ENCODE measurements around the gene SEMA3B.
A peak's percentile ranks its signal among the peaks of the same experiment; 100 is the strongest.

SEMA3B gene

GRCh38 chr3:50317300-50317699 is 48.4 kb downstream of the SEMA3B start:
- no peak for DNase-seq

- no peak for DNase-seq
Measured at GRCh38 chr3:50318163-50318562, 49.2 kb downstream of the SEMA3B start.

- DNase-seq = no peak
Measured at GRCh38 chr3:50318615-50319014, 49.7 kb downstream of the SEMA3B start.

GRCh38 chr3:50319181-50319893 is 50.4 kb downstream of the SEMA3B start:
- DNase-seq = no peak

GRCh38 chr3:50319894-50320625 is 51.1 kb downstream of the SEMA3B start:
- DNase-seq = no peak

GRCh38 chr3:50320853-50321335 is 51.9 kb downstream of the SEMA3B start:
- DNase-seq = peak in 12 of 14 donors; percentile 83 to 99 (median 92)

- peak; percentile 75 to 99 (median 92) for DNase-seq
Measured at GRCh38 chr3:50321336-50322114, 52.6 kb downstream of the SEMA3B start.

GRCh38 chr3:50322115-50322385 is 53.1 kb downstream of the SEMA3B start:
- no peak for DNase-seq

- no peak for DNase-seq
Measured at GRCh38 chr3:50322386-50323091, 53.6 kb downstream of the SEMA3B start, which contains the start of gene HYAL2. Gene HYAL2, minus strand, starts transcription at chr3:50322745. Its CDS starts 2,256 bp downstream, at chr3:50320489.

- DNase-seq = peak in 1 of 14 donors; percentile 32
Measured at GRCh38 chr3:50323092-50323600, 54.2 kb downstream of the SEMA3B start.

GRCh38 chr3:50323614-50324199 is 54.8 kb downstream of the SEMA3B start:
- DNase-seq = no peak

- DNase-seq = peak in 8 of 14 donors; percentile 22 to 60 (median 40)
Measured at GRCh38 chr3:50324351-50325112, 55.6 kb downstream of the SEMA3B start.

GRCh38 chr3:50325113-50325480 is 56.1 kb downstream of the SEMA3B start:
- no peak for DNase-seq

- no peak for DNase-seq
Measured at GRCh38 chr3:50325497-50326181, 56.7 kb downstream of the SEMA3B start.

- no peak for DNase-seq
Measured at GRCh38 chr3:50326182-50326541, 57.2 kb downstream of the SEMA3B start.

GRCh38 chr3:50327129-50327528 is 58.2 kb downstream of the SEMA3B start:
- DNase-seq = no peak

All from C1 segment of cervical spinal cord (tissue), 14 donors.